ENCODE results near the gene PFN1.
A peak's percentile ranks its signal among the peaks of the same experiment; 100 is the strongest.

The PFN1 gene

DNA sequence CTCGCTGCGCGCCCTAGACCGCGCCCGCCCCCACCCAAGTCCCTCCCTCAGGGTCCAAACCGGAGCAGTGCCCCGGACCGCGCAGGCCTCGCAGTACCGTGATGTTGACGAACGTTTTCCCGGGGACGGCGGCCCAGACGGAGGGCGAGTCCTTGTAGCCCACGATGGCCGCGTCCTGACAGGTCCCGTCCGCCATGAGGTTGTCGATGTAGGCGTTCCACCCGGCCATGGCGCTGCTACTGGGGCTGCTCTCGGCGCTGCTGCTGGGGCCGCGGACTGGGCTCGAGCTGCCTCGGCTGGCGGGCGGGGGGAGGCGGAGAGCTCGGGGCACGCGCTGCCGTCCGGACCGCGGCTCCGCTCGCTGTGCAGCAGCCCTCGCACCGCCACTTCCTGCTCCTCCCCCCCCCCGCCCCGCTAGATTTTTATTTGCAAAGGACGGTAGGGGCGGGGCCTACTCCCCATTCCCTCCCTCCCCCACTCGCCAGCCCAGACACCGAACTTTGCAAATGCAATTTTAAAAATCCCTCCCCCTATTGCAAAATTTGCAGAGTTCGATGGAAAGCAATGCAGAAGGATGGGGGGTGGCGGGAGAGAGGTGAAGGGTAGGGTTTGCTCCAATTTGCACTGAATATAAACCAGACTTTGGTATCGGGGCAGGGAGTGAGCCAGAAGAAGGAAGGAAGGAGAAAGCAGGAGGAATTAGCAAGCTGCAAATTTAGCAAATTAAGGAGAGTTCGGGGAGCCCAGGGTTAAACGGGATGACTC is at the start of gene PFN1:
TSS of gene PFN1 (minus strand) at position 365 of the 765 bp plus-strand sequence. CDS start at position 229, 136 bp downstream.
- peak; percentile 73 to 89 for DNase-seq (ENCODE audit: low read depth in 1 of 2, low spot score in 1 of 2)

DNA sequence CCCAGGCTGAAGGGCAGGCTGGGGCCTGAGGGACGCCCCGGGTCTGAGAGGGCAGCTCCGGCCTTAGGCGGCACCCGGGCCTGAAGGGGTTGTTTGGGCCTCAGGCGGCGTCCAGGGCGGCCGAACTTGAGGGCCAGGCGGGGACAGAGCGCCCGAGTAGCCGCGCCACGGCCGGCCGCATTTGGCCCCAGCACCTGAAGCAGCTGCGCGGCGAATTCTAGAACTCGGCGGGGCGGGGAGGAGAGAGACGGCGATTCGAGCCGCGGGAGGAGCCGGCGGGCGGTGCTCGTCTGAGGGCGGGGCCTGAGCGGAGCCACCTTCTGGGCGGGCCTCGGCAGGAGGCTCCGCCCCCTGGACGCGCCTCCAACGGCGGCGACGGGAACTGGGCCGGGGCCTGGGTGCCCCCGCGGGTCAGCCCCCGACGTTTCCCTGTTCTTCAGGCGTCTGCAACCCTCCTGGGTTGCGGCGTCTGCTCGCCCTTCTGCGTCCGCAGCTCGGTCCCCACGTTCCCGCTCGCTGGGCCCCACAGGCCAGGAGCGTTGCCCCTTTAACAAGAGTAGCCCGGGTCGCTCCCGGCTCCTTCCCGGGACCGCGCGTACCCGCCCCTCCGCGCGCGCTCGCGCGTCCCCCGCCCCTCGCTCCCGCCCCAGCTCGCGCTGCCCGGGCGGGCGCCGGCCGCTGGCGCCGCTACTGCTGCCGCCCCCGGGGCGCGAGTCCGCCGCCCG is 49.1 kb upstream of the PFN1 start, which contains the start of the genes INCA1 and KIF1C:
TSS of gene INCA1 (minus strand) at position 221 of the 725 bp plus-strand sequence. CDS start 3,085 bp downstream, outside the sequence.
TSS of gene KIF1C (plus strand) at position 649 of the 725 bp plus-strand sequence. CDS start 2,297 bp downstream, outside the sequence.
- peak; percentile 80 to 82 for DNase-seq (ENCODE audit: low read depth in 1 of 2, low spot score in 1 of 2)

DNA sequence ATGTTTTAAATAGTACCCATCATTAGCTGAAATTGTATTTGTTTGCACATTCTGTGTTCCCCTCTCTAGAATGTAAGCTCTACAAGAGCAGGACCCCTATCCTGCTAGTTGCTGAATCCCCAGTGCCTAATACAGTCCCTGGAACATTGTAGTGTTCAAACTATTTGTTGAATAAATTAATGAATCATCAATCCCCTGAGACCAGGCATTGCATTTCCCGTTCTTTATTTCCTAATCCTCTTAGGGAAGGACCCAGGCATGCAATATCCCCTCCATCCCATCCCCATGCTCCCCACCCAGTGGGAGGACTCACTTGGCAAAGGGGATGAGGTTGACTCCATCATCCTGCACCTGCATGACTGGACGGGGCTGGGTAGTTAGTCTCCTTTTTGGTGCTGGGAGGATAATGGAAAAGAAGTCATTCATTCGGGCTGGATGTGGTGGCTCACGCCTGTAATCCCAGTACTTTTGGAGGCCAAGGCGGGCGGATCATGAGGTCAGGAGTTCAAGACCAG is 45.8 kb upstream of the PFN1 start:
- DNase-seq (ENCODE audit: low read depth in 1 of 2, low spot score in 1 of 2): no peak

GRCh38 chr17:4987767-4988567 is 39.6 kb upstream of the PFN1 start:
- no peak for DNase-seq (ENCODE audit: low read depth in 1 of 2, low spot score in 1 of 2)

GRCh38 chr17:4986951-4987766 is 38.8 kb upstream of the PFN1 start, which contains the start of gene CAMTA2:
Gene CAMTA2, minus strand, starts transcription at chr17:4987675. Its CDS starts 1,453 bp downstream, at chr17:4986222.
- DNase-seq (ENCODE audit: low read depth in 1 of 2, low spot score in 1 of 2): peak; percentile 74 to 83

DNA sequence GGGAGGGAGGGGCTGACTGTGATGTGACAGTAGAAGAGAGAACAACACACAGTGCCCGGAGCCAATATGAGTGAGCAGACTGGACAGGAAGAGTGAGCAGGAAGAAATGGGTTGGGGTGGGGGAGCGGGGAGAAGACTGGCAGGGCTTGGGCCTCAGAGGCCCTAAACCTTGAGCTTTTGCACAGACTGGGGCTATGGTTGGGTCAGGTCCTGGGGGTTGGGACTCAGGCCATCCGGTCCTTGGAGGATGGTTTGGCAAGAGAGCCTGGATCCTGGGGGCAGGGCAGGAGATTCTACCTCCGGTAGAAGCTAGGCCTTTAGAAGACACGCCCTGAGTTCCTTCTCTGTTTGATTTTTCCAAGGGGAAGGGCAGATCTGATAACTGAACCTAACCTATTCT is 38.1 kb upstream of the PFN1 start:
- no peak for DNase-seq (ENCODE audit: low read depth in 1 of 2, low spot score in 1 of 2)

GRCh38 chr17:4982305-4982704 is 34.0 kb upstream of the PFN1 start:
- DNase-seq (ENCODE audit: low read depth in 1 of 2, low spot score in 1 of 2): no peak

- DNase-seq (ENCODE audit: low read depth in 1 of 2, low spot score in 1 of 2): no peak
Measured at GRCh38 chr17:4980644-4981216, 32.4 kb upstream of the PFN1 start.

GRCh38 chr17:4978726-4979125 is 30.4 kb upstream of the PFN1 start:
- DNase-seq (ENCODE audit: low read depth in 1 of 2, low spot score in 1 of 2): no peak

DNA sequence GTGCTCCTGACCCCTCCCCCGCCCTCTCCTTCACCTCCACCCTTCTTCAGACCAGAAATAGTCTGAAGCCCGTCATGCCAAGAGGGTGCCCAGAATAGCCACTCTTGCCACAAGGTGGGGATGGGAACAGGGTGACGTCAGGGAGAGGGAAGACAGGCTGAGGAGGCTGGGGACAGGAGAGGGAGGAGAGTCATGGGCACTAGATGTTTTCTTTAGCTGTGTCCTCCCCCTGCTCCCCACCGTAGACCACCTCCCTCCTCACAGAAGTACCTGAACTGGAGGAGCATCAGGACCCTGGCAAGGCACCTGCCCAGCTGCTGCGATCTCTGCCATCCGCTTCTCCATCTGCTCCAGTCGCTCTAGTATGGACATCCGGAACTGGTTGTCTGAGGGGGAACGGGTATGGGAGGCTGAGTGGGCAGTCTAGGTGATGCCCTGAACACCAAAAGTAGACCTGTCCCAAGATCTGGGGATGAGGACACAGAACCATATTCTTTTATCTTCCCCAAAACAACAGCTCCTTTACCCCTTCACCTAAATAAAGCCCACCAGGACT is 25.9 kb upstream of the PFN1 start:
- DNase-seq (ENCODE audit: low read depth in 1 of 2, low spot score in 1 of 2): no peak

- no peak for DNase-seq (ENCODE audit: low read depth in 1 of 2, low spot score in 1 of 2)
Measured at GRCh38 chr17:4973256-4974114, 25.2 kb upstream of the PFN1 start.

GRCh38 chr17:4972752-4973151 is 24.4 kb upstream of the PFN1 start:
- no peak for DNase-seq (ENCODE audit: low read depth in 1 of 2, low spot score in 1 of 2)

- no peak for DNase-seq (ENCODE audit: low read depth in 1 of 2, low spot score in 1 of 2)
Measured at GRCh38 chr17:4972322-4972721, 24.0 kb upstream of the PFN1 start.

DNA sequence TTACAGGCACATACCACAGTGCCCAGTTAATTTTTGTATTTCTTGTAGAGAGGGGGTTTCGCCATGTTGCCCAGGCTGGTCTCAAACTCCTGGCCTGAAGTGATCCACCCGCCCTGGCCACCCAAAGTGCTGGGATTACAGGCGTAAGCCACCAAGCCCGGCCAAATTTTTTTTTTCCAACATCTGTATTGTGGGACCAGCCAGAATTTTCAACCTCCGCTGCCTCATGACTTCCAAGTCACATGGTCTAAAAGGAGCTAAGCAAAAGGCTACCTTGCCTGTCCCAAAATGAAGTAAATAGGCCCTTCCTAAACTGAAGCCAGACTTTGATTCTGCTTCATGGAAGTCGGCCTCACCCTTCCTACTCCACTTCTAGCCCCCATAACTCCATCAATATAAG is 23.5 kb upstream of the PFN1 start:
- DNase-seq (ENCODE audit: low read depth in 1 of 2, low spot score in 1 of 2): no peak

DNA sequence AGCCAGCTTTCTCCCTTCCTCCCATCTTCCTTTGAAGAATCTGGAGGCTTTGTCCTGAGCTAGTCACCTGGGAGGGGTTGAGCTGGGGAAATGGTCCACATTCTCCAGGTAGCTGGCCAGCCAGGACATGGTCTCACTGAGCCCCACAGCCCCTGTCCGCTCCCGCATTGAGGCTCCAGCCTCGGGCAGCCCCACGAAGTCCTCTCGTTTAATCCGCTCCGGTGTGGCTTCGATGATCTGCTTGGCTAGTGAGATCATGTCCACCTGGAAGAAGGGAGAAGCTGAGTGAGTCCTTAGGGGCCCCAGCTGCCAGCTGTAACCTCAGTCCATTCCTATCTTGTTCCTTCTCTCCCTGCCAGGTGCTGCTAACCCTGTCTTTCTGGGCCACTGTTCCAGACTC is 21.9 kb upstream of the PFN1 start:
- DNase-seq (ENCODE audit: low read depth in 1 of 2, low spot score in 1 of 2): no peak

GRCh38 chr17:4969551-4970173 is 21.3 kb upstream of the PFN1 start:
- no peak for DNase-seq (ENCODE audit: low read depth in 1 of 2, low spot score in 1 of 2)

DNA sequence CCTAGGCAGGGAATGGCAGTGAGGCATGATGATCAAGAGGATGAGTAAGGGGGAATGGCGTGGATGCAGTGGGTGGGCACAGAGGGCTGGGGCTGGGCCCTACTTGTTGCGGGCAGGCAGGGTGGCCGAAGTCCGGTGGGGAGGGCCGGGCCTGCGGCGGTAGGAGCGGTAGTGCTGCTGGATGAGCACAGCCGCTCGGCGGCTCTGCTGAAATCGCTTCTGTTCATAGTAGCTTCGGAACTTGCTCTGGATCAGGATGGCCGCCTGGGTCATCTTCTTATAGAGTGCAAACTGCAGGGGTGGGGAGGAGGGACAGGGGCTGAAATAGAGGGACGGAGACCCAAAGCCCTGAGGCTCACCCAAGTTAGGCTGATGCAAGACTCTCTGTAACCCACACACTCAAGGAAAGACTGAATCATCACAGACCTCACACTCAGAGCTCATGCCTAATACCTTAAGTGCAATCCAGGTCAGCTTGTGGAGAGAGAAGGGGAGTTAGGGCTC is 20.8 kb upstream of the PFN1 start:
- DNase-seq (ENCODE audit: low read depth in 1 of 2, low spot score in 1 of 2): peak in 1 of 2 donors; percentile 63

DNA sequence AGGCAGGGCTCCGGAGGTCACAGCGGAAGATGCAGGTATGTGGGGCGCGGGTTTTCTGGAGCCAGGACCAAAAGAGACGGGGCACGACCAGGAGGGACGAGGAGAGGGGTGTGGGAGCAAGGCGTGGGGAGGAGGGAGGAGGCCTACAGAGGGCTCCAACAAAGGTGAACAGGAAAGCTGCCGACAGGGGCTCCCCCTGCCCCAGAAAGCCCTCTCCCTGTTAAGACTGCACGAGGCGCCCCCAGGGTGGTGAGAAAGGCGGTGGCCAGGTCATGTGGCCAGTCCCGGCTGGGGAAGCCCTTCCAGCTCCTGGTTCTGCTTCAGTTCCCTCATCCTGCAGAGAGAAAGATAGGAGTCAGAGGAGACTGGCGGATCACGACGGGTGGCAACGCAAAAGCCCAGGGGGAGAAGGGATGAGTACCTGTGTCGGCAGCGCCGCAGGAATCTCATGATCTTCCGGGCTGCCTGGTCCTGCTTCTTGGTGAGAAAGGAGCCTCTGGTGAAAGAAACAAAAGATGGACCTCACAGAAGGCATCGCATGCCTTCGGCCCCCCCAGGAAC is 20.2 kb upstream of the PFN1 start:
- peak in 1 of 2 donors; percentile 32 for DNase-seq (ENCODE audit: low read depth in 1 of 2, low spot score in 1 of 2)
